Neural cell (in vitro differentiated cells): ENCODE results near the gene ZNF692. TPM values are rescaled to one million over a fixed set of nuclear protein-coding genes. Genes with fewer than 3 reads are reported as not detected.
A peak's percentile ranks its signal among the peaks of the same experiment; 100 is the strongest.

ENCODE experiments used
- H2AFZ ChIP-seq: fragments of 200-600, 300-800 bp; sonication (generic), shearing (Covaris generic); 2 replicates; pipeline ENCODE4 v1.6.0; 2014; ENCODE audit warnings: low read depth, mild to moderate bottlenecking, antibody characterized with exemption, low read length, moderate library complexity
- H3F3A ChIP-seq: fragments of 200-600 bp; shearing (Covaris generic); 2 replicates; pipeline ENCODE4 v1.6.1; 2016; ENCODE audit warnings: mild to moderate bottlenecking, moderate library complexity, mixed read lengths, antibody characterized with exemption, low read length; ENCODE audit not compliant: insufficient read depth, poor library complexity, severe bottlenecking
- H3K27ac ChIP-seq: fragments of 200-600, 300-800 bp; sonication (generic), shearing (Covaris generic); 2 replicates; pipeline ENCODE4 v1.5.1; 2014; ENCODE audit warnings: mild to moderate bottlenecking, low read length, moderate library complexity
- H3K27me3 ChIP-seq: fragments of 300-800, 200-600 bp; sonication (generic), shearing (Covaris generic); 2 replicates; pipeline ENCODE4 v1.6.0; 2014; ENCODE audit warnings: mild to moderate bottlenecking, low read depth, low read length, moderate library complexity; ENCODE audit not compliant: insufficient read depth
- H3K36me3 ChIP-seq: fragments of 300-800, 200-600 bp; sonication (generic), shearing (Covaris generic); 2 replicates; pipeline ENCODE4 v1.5.1; 2014; ENCODE audit warnings: mild to moderate bottlenecking, antibody characterized with exemption, low read length, moderate library complexity; ENCODE audit not compliant: insufficient read depth
- H3K4me2 ChIP-seq: fragments of 300-800, 200-600 bp; sonication (generic), shearing (Covaris generic); 2 replicates; pipeline ENCODE4 v1.6.0; 2014; ENCODE audit warnings: mild to moderate bottlenecking, low read length
- H3K4me3 ChIP-seq: fragments of 300-800, 200-600 bp; sonication (generic), shearing (Covaris generic); 2 replicates; pipeline ENCODE4 v1.5.1; 2014; ENCODE audit warnings: mild to moderate bottlenecking, low read length, moderate library complexity
- H3K79me2 ChIP-seq: fragments of 200-600 bp; shearing (Covaris generic); replicated peaks from 2 replicates; pipeline ENCODE4 v1.6.0; 2014; ENCODE audit warnings: mild to moderate bottlenecking, low read length, moderate library complexity; ENCODE audit not compliant: insufficient read depth
- H3K9ac ChIP-seq: fragments of 300-800, 200-600 bp; sonication (generic), shearing (Covaris generic); 2 replicates; pipeline ENCODE4 v1.6.1; 2016; ENCODE audit warnings: mild to moderate bottlenecking, low read length, mixed read lengths
- H3K9me2 ChIP-seq: fragments of 200-600 bp; shearing (Covaris generic); 2 replicates; pipeline ENCODE4 v1.6.1; 2016; ENCODE audit warnings: mild to moderate bottlenecking, low read length, mixed read lengths; ENCODE audit not compliant: insufficient read depth
- H3K9me3 ChIP-seq: fragments of 200-600, 300-800 bp; sonication (generic), shearing (Covaris generic); 2 replicates; pipeline ENCODE4 v1.6.1; 2016; ENCODE audit warnings: mild to moderate bottlenecking, mixed run types, low read length, moderate library complexity, mixed read lengths
- H4K20me1 ChIP-seq: fragments of 200-600 bp; shearing (Covaris generic); 2 replicates; pipeline ENCODE4 v1.6.1; 2016; ENCODE audit warnings: mild to moderate bottlenecking, mixed run types; ENCODE audit not compliant: insufficient read depth
- CTCF ChIP-seq: fragments of 450-650 bp; IDR thresholded peaks from 2 replicates; pipeline ENCODE4 v1.5.1; 2014; ENCODE audit warnings: antibody characterized with exemption, mild to moderate bottlenecking, moderate library complexity; ENCODE audit not compliant: poor library complexity, severe bottlenecking
- EP300 ChIP-seq: fragments of 450-650 bp; conservative IDR thresholded peaks from 2 replicates; pipeline ENCODE4 v1.6.1; 2014; ENCODE audit warnings: antibody characterized with exemption, mild to moderate bottlenecking, moderate library complexity; ENCODE audit not compliant: poor library complexity, severe bottlenecking
- EZH2 ChIP-seq: fragments of 200-600, 300-800 bp; shearing (Covaris generic), sonication (generic); IDR thresholded peaks from 2 replicates; pipeline ENCODE4 v1.6.1; 2014; ENCODE audit warnings: antibody characterized with exemption, low read length, borderline replicate concordance, mild to moderate bottlenecking; ENCODE audit not compliant: insufficient read depth, poor library complexity, severe bottlenecking
- MXI1 ChIP-seq: fragments of 450-650 bp; conservative IDR thresholded peaks from 2 replicates; pipeline ENCODE4 v1.6.1; 2014; ENCODE audit warnings: antibody characterized with exemption, mild to moderate bottlenecking; ENCODE audit not compliant: poor library complexity, severe bottlenecking
- POLR2AphosphoS5 ChIP-seq: IDR thresholded peaks from 2 replicates; pipeline ENCODE4 v1.6.1; 2012
- RAD21 ChIP-seq: fragments of 450-650 bp; conservative IDR thresholded peaks from 2 replicates; pipeline ENCODE4 v1.6.1; 2014; ENCODE audit warnings: antibody characterized with exemption, mild to moderate bottlenecking, moderate library complexity
- REST ChIP-seq: IDR thresholded peaks from 2 replicates; pipeline ENCODE4 v1.6.1; 2012; ENCODE audit warnings: borderline replicate concordance
- SMC3 ChIP-seq: fragments of 450-650 bp; conservative IDR thresholded peaks from 2 replicates; pipeline ENCODE4 v1.6.1; 2014; ENCODE audit warnings: antibody characterized with exemption, mild to moderate bottlenecking, moderate library complexity; ENCODE audit not compliant: poor library complexity
- TAF1 ChIP-seq: IDR thresholded peaks from 2 replicates; pipeline ENCODE4 v1.6.1; 2012; ENCODE audit warnings: low read depth
- polyA plus RNA-seq: library from polyadenylated mRNA; depleted of rRNA; stranded (reverse); fragments of >200 nt; gene quantifications from 2 replicates; pipeline ENCODE4 v1.2.3, GENCODE V29; 2014

Gene ZNF692
- polyA plus RNA-seq, 1 donor from 2014 or later: 183 TPM

GRCh38 chr1:248823517-248824001, 35.3 kb downstream of the ZNF692 start:
- H3K9me2 ChIP-seq: no peaks in the 10 kb centered on the region
- no peak overlapping the region for H3K27ac ChIP-seq
- no peaks in the 10 kb centered on the region for H3K9me3 ChIP-seq
- H3K4me3 ChIP-seq: peak overlapping the region; percentile 82
- H4K20me1 ChIP-seq: no peaks in the 10 kb centered on the region
- H3K9ac ChIP-seq: no peak overlapping the region
- H3K79me2 ChIP-seq: peaks cover 44% of the 10 kb centered on the region
- peaks cover 3% of the 10 kb centered on the region for H3F3A ChIP-seq
- no peak for TF ChIP-seq TAF1
- no peak for TF ChIP-seq MXI1
- TF ChIP-seq POLR2AphosphoS5: no peak
- TF ChIP-seq REST: no peak
- TF ChIP-seq SMC3: no peak
- no peak for TF ChIP-seq RAD21
- TF ChIP-seq EZH2: no peak
- TF ChIP-seq CTCF: no peak
- TF ChIP-seq EP300: no peak
- no peaks in the 10 kb centered on the region for H3K36me3 ChIP-seq
- H3K27me3 ChIP-seq: no peaks in the 10 kb centered on the region
- no peak overlapping the region for H3K4me2 ChIP-seq
- no peak overlapping the region for H2AFZ ChIP-seq

- no peaks in the 10 kb centered on the region for H3K27me3 ChIP-seq
- no peaks in the 10 kb centered on the region for H4K20me1 ChIP-seq
- no peaks in the 10 kb centered on the region for H3K9me3 ChIP-seq
- peaks cover 44% of the 10 kb centered on the region for H3K79me2 ChIP-seq
- peaks cover 3% of the 10 kb centered on the region for H3F3A ChIP-seq
- no peak overlapping the region for H2AFZ ChIP-seq
- no peaks in the 10 kb centered on the region for H3K36me3 ChIP-seq
- peak overlapping the region; percentile 82 for H3K4me3 ChIP-seq
- TF ChIP-seq TAF1 (no peak), REST (no peak), CTCF (no peak), EP300 (no peak), POLR2AphosphoS5 (no peak), RAD21 (no peak), MXI1 (no peak), EZH2 (no peak), SMC3 (no peak)
- no peak overlapping the region for H3K27ac ChIP-seq
- H3K4me2 ChIP-seq: no peak overlapping the region
- no peaks in the 10 kb centered on the region for H3K9me2 ChIP-seq
- H3K9ac ChIP-seq: no peak overlapping the region
These were observed 36.5 kb downstream of the ZNF692 start for GRCh38 chr1:248822148-248823032.
